Medulla oblongata (tissue), 1 donor: ENCODE measurements around the gene UBXN4.
A peak's percentile ranks its signal among the peaks of the same experiment; 100 is the strongest.
"Not testable (repeated sequence)": the region's sequence is repeated elsewhere in the genome, so short reads cannot be mapped to it uniquely, and the experiment has no call there.

Source experiments
- DNase-seq: peaks from one replicate; pipeline ENCODE4 v3.0.0-alpha.2; 2015; ENCODE audit errors: extremely low spot score

The UBXN4 gene

GRCh38 chr2:135741395-135742324 lies at the start of gene UBXN4:
UBXN4 (plus strand) TSS chr2:135741855; CDS start chr2:135741930, 75 bp downstream.
- DNase-seq: peak; percentile 99

DNA sequence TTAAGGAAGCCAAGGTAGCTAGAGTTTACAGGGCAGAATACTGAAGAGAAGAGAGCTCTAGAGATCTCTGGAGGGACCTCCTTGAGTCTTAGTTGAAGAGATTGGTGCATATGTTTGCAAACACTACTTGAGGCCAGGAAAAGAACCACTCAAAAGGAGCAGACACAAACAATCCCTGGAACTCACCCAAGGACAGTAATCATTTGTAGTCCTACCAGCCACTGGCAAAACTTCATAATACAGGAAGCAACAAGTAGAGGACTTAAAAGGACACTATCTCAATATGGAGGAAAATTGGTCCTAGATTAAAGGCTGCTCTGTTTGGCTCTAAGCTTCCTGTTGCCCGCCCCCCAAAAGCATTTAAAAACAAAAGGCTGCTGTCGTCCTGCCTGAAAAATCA lies 46.9 kb upstream of the UBXN4 start:
- DNase-seq: no peak

DNA sequence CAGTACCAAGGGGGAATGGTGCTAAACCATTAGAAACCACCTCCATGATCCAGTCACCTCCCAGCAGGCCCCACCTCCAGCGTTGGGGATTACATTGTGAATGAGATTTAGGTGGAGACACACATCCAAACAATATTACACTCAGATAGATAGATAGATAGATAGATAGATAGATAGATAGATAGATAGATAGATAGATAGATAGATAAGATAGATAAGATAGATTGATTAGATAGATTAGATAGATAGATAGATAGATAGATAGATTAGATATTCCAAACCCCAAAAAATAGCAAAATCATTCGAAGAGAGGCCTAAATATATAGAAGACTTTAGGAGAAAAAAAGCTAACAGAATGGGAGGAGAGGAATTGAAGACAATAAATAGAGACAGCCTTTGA lies 42.8 kb upstream of the UBXN4 start:
- no peak for DNase-seq

DNA sequence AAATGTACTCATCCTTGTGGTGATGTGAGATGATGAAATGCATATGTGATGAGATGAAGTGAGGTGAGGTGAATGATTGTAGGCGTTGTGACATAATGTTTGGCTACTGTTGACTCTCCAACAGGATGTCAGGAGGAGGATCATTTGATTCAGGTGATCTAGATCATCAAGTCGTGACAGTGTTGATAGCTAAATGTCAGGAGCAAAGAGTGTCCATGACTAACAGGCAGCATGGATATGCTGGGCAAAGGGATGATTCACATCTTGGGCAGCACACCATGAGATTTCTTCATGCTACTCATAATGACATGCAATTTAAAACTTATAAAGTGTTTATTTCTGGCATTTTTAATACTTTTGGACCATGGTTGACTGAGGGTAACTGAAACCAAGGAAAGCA lies 40.2 kb upstream of the UBXN4 start:
- DNase-seq: no peak

GRCh38 chr2:135703300-135703699 lies 38.4 kb upstream of the UBXN4 start:
- no peak for DNase-seq

DNA sequence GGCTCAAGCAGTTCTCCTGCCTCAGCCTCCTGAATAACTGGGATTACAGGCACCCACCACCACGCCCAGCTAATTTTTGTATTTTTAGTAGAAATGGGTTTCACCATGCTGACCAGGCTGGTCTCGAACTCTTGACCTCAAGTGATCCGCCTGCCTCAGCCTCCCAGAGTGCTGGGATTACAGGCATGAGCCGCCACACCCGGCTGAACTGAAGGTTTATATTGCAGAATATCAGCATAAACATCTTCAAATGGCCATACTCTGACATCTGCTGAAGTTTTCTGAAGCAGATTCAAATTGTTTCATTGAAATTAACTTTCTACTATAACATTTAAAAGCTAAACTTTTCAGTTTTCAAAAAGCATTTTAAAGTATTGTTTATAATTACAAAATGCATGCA lies 37.6 kb upstream of the UBXN4 start:
- not testable (repeated sequence) for DNase-seq

- DNase-seq: no peak
Observed at GRCh38 chr2:135708159-135708558, 33.5 kb upstream of the UBXN4 start.

GRCh38 chr2:135709992-135710391 lies 31.7 kb upstream of the UBXN4 start:
- peak; percentile 79 for DNase-seq

DNA sequence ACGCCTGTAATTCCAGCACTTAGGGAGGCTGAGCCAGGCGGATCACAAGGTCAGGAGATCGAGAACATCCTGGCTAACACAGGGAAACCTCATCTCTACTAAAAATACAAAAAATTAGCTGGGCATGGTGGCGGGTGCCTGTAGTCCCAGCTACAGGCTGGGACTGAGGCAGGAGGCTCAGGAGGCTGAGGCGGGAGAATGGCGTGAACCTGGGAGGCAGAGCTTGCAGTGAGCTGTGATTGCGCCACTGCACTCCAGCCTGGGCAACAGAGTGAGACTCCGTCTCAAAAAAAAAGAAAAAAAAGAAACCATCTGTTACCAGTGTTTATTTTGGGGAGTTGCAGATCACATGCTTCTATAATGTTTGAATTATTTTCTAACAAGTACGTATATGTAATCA lies 26.6 kb upstream of the UBXN4 start:
- not testable (repeated sequence) for DNase-seq

- no peak for DNase-seq
Observed at GRCh38 chr2:135728064-135728743, 13.5 kb upstream of the UBXN4 start.

GRCh38 chr2:135732561-135732960 lies 9.1 kb upstream of the UBXN4 start:
- no peak for DNase-seq

DNA sequence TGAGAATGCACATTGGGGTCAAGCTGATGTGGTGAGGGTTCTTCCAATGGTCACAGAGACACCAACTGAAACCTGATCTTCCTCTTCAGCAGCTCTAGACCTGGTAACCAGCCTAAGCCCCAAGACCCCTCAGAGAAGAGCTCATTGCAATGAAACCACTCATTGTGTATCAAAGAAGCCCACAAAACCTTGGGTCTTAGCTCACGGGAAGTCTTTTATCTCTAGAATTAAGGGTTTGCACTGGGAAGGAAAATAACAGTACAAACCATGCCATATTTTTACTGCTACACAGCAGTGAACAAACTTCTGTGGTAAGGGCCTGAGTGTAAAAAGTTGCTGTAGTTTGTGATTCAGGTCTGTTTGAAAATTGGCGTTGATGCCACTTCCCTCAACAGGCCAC lies 8.6 kb upstream of the UBXN4 start:
- no peak for DNase-seq

DNA sequence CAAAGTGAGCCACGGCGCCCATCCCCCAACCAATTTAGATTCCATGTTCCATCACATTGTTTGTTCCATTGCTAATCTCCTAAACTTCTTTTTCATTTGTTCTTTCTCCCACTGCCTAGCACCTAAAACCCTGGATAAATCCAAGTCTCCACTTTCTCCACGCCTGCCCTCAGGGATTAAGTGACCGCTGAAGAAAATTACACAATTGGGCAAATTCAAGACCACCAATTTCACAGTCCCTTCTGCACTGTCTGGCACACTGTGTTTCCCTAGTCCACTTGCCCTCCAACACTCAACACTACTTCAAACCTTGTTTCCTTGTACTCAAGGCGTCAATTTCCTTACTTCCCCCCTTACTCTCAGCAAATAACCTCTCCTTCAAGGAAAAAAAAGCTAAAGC lies 5.1 kb upstream of the UBXN4 start:
- no peak for DNase-seq

DNA sequence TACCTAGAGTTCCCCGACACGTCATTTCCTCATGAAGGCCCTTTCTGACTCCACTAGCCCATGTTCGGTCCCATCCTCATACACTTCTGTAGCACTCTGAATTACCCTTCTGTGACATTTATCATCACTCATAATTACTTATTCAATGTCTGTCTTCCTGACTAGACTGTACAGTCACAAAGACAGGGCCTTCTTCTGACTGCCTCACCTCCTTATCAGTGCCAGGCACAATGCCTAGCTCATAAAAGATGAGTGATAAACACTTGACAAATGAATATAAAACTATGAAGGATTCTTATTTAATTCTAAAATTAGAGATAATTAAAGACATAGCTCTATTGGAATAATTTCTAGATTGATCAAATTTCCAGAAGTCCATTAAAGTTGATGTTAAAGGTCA lies 1.4 kb upstream of the UBXN4 start:
- no peak for DNase-seq

DNA sequence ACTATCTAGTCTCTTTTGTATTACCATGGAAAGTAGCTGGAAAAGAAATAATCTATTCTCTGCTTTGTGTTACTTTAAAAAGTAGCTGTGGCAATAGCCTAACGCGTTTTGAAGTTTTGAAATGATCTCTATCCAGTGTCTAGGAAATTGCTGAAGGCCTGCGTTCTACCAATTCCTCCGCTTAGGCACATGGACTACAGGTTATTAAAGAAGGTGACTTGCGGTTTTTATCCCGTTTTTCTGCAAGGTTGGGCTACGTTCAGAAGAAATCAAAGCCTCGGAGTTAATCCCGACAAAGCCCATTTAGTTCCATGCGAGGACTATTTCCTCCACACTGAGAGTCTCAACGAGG lies 636 bp upstream of the UBXN4 start:
- DNase-seq: no peak

DNA sequence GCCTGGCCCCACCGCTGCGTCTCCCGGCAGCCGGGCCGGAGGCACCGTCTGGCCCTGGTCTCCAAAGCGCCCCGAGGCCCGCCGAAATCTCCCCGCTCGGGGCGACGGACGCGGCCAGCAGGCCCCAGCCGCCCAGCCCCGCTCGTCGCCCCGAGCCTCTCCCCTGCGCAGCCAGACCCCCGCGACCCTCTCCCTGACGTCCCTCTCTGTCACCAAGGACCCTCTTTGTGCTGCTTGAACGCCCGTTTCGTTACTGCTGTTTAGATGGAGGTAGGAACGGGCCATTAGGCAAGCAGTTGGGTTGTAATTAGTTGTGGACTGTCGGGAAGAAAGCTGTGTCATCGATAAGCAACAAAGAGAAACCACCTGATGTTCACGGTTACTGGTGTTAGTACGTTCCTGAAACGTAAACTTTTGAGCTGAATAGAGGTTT lies 686 bp downstream of the UBXN4 start:
- peak; percentile 68 for DNase-seq

DNA sequence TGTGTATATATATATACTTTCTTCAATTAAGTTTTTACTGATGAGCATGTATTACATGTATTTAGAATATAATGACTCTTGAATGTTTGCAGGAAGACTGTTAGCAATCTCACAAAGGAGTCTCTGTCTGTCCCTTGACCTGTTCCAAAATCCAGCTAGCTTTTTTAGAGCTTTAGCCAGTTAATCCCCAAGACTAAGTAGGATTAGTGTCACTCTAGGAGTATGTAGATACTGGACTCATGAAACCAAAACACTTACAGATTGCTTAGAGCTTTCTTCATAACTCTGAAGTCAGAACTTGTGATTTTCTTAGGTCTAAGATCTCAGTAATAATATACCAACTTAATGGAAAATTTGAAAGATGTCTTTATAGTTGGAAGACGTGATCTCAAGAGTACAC lies 2.2 kb downstream of the UBXN4 start:
- DNase-seq: no peak

GRCh38 chr2:135744760-135745314 lies 3.2 kb downstream of the UBXN4 start:
- DNase-seq: no peak

DNA sequence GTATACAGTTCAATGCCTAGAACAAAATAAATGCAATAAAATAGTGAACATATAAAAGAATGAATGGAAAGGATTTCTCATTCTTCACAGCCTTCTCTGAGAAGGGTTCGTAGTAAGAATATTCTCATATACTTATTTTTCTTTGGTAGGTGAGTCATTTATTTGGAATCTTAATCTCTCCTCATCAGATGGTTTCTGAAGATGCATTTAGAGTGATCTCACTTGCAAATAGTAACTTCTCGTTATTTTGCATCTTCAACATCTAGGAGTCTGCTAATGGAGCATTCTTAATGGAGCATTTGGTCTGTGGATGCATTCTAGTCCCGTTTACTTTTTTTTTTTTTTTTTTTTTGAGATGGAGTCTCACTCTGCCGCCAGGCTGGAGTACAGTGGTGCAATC lies 3.9 kb downstream of the UBXN4 start:
- DNase-seq: no peak

- no peak for DNase-seq
Observed at GRCh38 chr2:135755573-135755972, 13.9 kb downstream of the UBXN4 start.

GRCh38 chr2:135756692-135757091 lies 15.0 kb downstream of the UBXN4 start:
- no peak for DNase-seq

DNA sequence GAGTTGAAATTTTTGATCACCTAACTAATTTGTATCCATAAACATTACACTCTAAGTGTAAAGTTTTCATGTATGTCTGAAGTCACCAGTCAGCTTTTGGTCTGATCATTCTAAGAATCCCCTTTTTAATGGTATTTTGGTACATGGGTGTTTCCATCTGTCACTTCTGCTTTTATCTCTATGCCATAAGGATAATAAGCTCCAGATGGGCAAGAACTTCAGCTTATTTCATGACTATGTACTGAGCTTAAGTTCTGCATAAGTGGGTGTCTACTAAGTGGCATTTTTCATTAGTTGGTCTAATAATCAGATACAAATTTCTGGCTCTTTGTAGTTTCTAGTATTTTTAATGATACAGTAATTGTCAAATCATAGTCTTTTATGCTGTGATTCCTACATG lies 20.4 kb downstream of the UBXN4 start:
- no peak for DNase-seq

- no peak for DNase-seq
Observed at GRCh38 chr2:135762530-135762929, 20.9 kb downstream of the UBXN4 start.
